Activated naive CD4-positive, alpha-beta T cell treated with Interleukin-2 at 50 U/mL for 16 hours (primary cell): ENCODE data around the gene PLGRKT.
"Not testable (repeated sequence)": the region's sequence is repeated elsewhere in the genome, so short reads cannot be mapped to it uniquely, and the experiment has no call there.

Source experiments
- DNase-seq: peaks from one replicate; pipeline ENCODE4 v3.0.0-alpha.2; 2020

Gene PLGRKT

DNA sequence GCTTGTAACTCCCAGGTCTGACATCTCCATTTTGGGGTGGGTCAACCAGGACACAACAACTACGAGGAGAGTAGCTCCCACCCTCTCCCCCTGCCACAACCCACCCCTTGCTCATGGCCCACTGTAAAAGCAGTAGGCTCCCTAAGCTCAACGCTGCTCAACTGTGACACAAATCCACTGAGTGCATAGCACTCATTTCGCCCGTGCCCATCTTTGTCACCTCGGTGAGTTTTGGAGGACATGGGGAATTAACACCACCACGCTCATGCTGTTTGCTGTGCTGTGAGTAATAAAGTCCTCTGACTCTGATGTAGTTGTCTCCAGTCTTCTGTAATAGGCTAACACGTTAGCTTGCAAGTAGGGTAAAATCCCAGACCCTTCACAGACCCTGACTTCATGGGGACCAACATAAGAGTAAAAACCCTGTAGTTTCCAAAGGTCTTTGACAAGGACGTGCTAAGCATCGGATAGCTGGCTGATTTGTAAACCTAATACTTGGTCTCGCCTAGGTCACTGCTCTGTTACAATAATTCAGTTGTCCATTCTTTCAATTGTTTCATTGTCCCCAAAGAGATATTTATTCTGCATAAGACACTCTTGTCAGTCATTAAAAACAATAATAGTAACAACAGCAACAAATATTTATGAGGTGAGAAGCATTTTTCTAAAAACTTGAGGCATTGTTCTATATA lies 7.7 kb downstream of the PLGRKT start:
- no peak for DNase-seq

DNA sequence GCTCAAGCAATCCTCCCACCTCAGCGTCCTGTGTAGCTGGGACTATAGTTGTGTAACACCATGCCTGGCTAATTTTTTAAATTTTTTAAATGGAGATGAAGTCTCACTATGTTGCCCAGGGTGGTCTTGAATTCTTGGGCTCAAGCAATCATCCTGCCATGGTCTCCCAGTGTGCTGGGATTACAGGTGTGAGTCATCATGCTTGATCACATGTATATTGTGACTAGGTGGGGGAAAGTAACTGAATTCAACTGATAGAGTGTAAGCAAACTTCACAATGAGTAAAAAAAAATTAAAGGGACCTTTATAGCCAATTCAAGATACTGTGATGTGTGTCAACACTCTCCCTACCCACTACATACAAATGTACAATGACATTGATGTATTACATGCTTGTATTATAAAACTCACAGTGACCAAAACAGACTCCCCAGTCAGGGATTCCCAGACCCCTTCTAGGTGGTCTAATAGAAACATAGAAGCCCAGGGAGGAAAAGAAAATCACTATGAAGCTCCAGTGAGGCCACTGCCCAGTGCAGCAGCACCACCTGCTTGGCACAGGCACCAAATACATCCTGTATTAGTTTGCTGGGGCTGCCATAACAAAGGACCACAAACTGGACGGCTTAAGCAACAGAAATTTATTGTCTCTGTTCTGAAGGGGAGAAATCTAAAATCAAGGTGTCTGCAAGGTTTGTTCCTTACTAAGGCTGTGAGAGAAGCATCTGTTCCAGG lies 8.8 kb downstream of the PLGRKT start:
- DNase-seq, result no peak

DNA sequence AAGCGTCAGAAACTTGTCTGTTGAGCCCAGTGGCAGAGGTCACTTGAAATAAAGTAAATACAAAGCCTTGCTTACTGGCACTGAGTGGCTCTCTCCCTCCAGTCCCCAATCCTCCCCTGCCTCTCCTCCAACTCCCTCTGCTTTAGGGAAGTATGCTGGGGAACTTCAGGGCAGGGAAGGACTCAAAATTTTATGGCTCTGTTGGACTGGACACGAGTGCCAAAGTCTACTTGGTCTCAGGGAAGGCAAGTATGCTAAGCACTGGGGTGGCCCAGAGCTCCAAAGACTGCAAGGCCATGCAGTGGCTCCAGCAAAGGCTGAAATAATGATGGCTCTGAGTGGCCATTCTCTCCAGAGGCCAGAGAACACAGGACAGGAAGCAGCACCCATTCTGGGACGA lies 9.6 kb downstream of the PLGRKT start:
- no peak for DNase-seq

DNA sequence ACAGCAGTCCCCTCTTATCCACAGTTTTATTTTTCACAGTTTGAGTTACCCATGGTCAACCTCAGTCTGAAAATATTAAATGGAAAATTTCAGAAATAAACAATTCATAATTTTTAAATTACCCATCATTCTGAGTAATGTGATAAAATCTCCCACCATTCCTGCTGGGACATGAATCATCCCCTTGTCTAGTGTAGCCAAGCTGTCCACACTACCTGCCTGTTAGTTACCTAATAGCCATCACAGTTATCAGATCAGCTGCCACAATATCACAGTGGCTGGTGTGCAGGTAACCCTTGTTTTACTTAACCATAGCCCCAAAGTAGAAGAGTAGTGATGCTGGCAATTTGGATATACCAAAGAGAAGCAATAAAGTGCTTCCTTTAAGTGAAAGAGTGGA lies 10.7 kb downstream of the PLGRKT start:
- DNase-seq, result no peak

DNA sequence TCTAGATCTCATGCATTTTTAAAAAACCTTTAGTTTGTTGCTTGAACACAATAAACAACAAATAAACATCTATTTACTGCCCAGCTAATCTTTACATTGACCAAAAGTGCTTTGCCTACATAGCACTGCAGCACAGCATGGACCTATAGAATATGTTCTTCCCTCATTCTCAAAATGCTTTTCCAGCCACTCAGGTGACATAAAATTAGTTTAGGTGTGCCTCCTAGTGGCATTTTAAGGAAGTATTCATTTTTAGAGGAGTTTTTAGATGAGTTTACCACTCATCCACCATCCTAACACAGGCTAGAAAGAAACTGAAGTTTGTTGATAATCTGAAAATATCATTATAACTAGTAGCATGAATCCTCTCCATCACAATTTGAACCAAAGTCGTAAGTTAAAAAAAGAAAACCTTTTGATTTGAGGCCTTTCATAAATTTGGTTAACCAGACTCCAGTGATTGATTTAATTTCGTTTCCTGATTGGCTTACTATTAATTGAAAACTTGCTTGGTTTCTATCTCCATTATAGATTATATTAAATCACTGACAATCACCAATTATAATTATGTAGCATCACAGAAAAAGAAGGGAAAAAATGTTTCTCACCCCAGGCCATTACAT lies 12.6 kb downstream of the PLGRKT start:
- no peak for DNase-seq

DNA sequence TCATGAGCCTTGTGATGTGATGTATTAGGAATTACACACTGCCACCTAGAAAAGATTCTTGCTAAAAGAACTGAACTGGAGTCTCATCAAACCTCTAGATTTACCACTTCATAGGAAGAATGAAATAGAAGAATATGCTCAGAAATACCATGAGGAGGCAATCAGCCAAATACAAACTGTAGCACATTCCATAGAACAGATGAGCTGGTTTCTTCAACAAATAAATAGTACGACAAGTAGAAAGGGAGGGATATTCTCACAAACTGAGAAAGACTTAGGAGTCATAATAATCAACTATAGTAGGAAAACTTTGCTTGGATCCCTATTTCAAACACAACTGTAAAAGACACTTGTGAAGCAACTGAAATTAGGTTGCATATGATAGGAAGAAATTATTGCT lies 15.4 kb downstream of the PLGRKT start:
- no peak for DNase-seq

DNA sequence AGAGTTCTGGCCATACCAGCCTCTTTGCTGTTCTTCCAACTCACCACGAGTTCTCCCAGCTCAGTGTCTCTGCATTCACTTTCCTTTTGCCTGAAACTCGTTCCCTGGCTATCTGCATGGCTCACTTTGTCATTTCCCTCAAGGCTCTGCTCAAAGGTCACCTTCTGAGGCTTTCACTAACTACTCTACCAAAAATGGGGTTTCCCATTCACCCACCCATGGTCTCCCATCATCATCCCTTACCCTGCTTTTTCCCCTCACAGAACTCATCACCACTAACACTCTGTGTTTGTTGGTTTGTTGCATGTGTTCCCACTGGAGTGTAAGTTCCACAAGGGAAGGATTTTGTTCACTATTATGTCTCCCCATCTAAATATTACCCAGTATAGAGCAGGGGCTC lies 16.6 kb downstream of the PLGRKT start:
- DNase-seq, result no peak

DNA sequence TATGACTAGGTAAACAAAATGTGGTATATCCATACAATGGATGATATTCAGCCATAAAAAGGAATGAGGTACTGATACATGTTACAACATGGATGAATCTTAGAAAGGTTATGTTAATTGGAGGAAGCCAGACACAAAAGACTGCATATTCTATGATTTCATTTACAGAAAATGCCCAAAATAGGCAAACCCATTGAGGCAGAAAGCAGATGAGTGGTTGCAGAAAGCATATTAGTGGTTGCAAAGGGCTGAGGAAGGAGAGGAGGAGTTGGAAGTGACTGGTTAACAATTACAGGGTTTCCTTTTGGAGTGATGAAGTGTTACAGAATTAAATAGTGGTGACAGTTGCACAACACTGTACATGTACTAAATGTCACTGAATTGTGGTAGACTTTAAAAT lies 17.7 kb downstream of the PLGRKT start:
- DNase-seq, result no peak

DNA sequence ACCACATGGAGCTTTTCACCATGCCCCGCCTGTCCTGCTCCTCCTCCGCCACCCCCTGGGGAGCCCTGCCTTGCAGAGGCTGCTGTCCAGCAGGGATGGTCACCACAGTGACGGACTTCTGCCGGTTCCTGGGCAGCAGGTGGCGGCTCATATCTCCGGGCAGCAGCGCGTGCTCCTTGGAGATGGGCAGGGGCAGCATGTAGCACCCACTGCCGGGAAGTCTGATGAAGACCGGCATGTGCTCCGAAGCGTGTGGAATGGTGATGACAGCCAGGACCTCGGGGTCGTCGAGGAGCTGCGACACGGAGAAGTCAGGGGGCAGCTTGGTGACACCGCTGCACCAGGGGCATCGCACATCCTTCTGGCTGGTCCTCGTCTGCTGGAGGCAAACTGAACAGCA lies 19.2 kb downstream of the PLGRKT start:
- DNase-seq, result no peak

DNA sequence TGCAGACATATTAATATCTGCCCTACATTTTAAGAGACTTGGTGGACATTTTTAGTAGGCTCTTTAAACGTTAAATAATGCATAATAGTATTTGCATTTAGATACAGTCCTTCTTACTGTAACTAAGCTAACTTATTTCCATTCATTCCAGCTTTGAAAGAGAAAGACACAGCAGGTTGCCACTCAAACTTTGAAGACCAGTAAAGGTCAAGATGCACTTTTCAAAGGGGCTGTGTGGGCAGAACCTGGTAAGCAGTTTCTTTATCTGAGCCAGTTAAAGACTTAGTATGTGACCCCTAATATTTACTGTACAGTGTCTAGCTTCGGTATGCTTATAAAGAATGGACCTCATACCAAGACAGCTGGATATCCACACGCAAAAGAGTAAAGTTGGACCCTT lies 20.8 kb downstream of the PLGRKT start:
- DNase-seq, result no peak

DNA sequence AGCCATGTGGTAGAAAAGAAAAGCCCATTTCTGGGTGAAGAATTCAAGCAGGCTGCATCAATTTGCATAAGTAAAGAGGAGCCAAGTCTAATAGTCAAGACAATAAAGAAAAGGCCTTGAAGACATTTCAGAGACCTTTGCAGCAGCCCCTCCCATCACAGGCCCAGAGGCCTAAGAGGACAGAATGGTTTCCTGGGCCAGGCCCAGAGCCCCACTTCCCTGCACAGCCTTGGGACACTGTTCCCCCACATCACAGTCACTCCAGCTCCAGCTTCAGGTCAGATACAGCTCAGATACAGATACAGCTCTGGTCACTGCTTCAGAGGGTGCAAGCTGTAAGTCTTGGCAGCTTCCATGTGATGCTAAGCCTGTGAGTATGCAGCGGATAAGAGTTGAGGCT lies 29.1 kb downstream of the PLGRKT start:
- no peak for DNase-seq

DNA sequence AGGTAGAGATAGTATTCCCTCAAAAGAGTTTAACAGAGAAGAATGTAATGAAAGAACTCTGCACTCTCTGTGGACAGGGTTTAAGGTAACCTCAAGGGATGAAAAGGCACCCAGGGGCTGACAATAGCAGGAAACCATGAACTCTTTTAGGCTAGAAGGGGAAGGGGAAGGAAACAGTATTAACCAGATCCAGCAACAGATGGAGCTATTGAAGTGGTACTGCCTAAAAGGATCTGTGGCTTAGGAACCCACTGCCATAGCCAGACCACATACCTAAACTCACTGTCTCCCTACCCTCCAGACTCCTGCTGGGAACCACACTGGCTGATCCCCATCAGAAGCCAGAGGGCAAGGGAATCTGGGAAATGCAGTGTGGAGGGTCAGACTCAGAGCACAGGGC lies 35.5 kb downstream of the PLGRKT start:
- DNase-seq, result no peak

DNA sequence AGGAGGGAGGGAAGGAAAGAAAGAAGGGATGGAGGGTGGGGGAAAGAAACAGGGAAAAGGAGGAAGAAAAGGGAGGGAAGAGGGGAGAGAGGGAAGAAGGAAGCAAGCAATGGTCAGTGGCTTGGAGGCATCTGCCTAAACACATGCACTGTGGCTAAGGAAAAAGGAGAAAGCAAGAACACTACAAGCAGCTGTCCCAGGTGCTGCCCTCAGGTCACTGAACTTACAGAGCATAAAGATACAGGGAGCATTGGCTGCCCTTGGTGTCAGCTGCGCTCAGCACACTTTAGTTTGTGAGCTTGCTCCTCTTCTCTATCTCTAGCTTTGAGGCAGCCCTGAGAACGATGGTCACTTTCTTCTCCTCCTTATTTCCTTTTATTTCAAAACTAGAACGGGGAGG lies 40.2 kb downstream of the PLGRKT start:
- DNase-seq, result not testable (repeated sequence)

DNA sequence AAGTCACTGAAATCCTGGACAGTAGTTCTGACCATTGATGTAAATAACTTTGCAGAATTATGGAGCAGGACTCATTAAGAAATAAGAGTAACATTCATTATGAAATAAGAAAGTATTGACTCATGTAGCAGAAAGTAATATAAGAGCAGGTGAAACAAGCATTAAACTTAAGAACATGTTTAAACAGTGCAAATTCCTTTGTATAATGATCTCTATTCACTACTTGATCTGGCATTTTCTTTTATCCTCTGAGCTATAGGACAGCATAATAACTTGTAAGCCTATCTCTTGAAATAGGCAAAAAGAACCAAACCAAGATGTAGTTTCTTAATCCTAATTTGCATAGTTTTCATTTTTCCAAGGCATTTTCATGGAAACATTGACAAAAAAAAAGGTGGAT lies 42.3 kb downstream of the PLGRKT start:
- no peak for DNase-seq

DNA sequence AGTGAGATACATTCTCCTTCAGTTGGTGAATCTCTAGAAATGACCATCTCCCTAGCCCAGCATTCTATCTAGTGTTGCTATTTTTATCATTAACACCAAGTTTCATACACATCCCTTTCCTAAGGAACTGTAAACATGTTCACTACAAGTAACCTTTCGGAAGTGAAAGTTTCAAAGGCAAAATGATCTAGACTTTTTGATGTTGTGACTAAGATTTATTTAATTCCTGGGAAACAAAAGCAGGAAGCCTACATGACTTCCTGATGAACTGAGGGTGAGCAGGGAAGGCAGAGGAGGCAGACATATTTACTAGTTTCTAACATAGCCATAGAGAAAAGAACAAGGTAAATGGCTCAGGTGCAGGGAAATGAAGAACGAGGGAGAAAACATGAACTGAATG lies 43.7 kb downstream of the PLGRKT start:
- DNase-seq, result not testable (repeated sequence)

DNA sequence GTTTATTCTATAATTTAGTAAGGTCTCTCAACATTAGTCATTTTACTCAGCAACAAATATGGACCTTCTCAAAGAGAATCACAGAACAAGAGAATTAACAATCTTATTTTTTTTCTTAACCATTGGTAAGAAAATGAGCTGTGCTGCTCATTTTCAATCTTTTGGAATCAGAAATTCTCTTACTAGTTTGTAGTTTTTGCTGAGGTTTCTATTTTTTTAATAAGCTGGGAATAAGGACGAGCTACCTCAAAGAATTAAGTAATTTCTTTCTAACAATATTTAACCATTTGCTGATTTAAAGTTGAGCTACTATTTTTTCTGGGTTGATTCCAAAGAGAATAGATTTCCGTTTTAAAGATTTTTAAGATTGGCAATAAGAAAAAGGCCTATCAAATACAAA lies 44.2 kb downstream of the PLGRKT start:
- DNase-seq, result no peak

DNA sequence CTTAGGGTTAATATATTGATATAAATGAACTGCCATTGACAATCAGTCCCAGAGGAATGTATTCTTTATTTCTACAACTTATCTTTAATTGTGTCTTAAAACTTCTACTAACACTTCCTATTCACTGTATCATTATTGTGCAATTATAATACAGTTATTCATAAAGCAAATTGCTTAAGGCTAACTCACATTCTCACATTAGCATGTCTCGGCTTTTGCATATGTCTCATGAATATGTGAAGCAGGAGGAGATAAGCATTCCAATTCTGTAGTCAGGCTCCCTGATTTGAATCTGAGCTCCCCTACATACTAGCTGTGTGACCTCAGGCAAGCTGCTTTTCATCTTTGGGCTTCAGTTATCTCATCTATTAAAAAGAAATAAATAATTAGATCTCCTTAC lies 45.4 kb downstream of the PLGRKT start:
- DNase-seq, result no peak

DNA sequence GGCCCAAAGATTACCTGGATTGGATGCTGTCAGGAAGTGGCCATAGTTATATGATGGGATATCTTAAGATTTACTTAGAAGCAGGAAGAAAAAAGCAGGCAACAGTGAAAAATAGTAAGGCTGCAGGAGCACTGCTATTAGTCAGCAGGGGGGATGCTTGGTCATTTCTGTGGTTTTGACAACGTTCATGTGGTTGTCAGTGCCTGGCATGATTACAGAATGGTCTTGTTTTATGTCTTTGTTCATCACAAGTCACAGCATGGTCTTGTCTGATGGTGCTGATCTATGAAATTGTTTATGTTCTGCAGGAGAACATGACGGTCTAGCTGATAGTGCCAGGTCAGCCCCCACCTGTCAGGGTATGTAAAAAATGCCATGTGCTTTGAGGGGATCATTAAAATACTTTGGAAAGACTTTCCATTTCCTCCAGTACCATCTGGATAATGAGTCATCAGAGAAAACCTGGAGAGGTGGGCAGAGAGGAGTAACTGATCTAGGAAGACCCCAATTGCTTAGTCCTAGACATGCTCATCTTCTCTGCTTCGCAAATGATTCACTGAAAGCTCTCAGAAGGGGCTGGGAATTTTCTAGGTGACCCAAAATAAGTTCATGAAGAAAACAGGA lies 48.5 kb downstream of the PLGRKT start:
- DNase-seq, result no peak

DNA sequence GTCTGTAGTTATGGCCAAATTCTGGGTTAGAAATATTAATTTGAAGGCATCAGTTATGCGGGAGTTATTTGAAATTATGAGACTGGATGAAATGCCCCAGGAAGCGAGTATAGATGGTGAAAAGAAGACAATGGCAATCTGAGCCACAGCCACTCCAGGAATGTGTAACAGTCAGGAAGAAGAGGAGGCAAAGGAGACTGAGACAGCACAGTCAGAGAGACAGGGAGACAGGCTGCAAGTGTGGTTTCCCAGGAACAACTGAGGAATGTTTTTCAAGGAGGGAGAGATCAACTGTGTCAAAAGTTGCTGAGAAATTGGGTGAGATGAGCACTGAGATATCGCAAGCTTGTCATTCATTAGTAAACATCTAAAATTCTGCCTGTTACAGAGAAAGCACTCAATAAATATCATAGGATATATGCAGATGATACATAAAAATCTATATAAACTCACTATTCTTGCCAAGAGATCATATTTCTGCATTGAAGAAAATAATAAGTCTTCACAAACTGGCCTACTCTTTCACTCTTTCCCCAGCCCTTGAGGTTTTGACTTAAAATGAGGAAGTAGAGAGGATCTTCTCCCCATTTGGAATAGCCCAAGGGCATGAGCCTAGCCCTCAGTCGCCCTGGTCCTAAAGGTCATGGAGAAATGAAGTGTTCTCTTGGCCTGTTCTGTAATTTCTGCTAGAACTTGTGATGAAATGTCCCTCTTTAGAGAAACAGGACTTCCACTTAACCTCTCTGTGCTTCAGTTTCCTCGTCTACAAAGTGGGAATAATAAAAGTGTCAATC lies 49.5 kb downstream of the PLGRKT start:
- no peak for DNase-seq

DNA sequence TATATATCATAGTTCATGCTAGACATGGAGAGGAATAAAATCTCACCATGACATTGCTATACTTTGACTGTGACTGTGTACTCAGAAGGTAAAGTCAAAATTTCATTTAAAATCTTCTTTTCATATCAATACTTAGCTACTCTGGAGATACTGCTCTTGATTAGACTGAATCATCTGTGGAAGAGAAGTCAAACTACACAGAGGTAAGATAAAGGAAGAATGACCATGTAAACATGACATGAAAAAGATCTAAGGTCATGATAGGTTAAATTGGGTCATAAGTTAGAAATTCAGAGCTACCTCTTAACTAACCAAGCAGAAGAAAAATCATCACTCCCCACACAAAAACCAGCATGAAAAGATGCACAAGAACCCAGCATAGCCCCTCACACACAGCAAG lies 53.3 kb downstream of the PLGRKT start:
- no peak for DNase-seq

DNA sequence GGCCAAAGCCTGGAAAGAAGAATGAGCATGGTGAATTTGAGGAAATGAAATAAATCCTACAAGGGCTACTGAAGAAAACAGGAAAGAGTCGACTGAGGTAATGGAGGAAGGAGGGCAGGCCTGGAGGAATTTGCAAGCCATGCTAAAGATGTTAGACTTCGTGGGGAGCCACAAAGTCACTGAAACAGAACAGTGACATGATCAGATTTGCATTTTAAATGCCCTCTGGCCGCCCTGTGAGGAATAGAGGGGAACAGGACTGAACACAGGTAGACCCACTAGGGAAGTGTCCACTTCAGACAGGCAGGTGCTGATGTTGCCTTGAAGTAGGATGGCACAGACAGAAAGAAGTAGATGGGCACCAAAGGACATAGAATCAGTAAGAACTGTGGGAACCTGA lies 55.2 kb downstream of the PLGRKT start:
- no peak for DNase-seq

DNA sequence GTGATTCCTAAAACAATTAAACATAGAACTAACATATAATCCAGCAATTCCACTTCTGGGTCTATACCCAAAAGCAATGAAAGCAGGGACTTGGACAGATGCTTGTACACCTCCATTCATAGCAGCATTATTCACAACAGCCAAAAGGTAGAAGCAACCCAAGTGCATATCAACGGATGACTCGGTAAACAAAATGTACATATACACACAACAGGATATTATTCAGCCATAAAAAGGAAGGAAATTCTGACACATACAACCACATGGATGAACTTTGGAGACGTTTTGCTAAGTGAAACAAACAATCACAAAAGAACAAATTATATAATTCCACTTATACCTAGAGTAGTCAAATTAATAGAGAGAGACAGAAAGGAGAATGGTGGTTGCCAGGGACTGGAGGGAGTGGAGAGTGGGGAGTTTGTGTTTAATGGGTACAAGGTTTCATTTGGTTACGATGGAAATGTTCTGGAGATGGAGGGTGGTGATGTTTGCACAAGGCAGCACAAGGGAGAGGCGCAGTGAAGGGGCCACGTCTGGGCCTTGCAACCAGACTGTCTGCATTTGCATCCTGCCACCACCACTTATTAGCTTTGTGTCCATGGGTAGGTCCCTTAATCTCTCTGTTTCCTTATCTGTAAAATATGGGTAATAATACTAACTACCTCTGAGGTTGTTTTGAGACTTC lies 61.8 kb downstream of the PLGRKT start:
- DNase-seq, result no peak

DNA sequence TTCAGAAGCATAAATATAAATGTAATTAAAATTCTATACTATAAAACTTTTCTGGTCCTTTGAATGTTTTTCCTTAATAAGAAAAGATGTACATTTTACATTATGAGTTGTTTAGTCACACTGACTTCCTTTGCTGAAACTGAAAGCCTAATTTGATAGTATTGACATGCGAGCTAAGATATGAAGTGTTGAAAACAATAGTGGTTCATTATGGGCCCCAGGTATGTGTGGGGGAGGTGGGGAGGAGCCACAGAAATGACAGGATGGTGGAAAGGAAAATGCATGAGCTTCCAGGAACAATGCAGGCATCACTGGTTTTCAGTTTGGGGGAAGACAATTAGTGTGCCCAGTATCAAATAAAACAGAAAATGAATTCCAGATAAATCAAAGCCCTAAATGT lies 62.6 kb downstream of the PLGRKT start:
- peak; percentile 48 for DNase-seq
